MM.1S (cell line): ENCODE results near the gene CPN2.

Source experiments
- DNase-seq: peaks from one replicate; pipeline ENCODE4 v3.0.0-alpha.2; 2015
- H2AFZ ChIP-seq: fragments of 300-600 bp; sonication (generic); 2 replicates; pipeline ENCODE4 v1.6.0; 2016; ENCODE audit warnings: antibody characterized with exemption, low read length
- H3F3A ChIP-seq: fragments of 300-600 bp; sonication (generic); 2 replicates; pipeline ENCODE4 v1.6.1; 2016; ENCODE audit warnings: mild to moderate bottlenecking, antibody characterized with exemption, low read length, moderate library complexity, mixed read lengths; ENCODE audit not compliant: insufficient read depth
- H3K27ac ChIP-seq: fragments of 300-600 bp; sonication (generic); 2 replicates; pipeline ENCODE4 v1.5.1; 2016; ENCODE audit warnings: mild to moderate bottlenecking, low read length
- H3K27me3 ChIP-seq: fragments of 300-600 bp; sonication (generic); replicated peaks from 2 replicates; pipeline ENCODE4 v1.6.0; 2016; ENCODE audit warnings: low read length; ENCODE audit not compliant: insufficient read depth
- H3K36me3 ChIP-seq: fragments of 300-600 bp; sonication (generic); replicated peaks from 2 replicates; pipeline ENCODE4 v1.6.1; 2016; ENCODE audit warnings: mild to moderate bottlenecking, low read length, mixed read lengths; ENCODE audit not compliant: insufficient read depth
- H3K4me1 ChIP-seq: fragments of 300-600 bp; sonication (generic); 2 replicates; pipeline ENCODE4 v1.6.1; 2016; ENCODE audit warnings: low read length, mixed read lengths
- H3K4me2 ChIP-seq: fragments of 300-600 bp; sonication (generic); 2 replicates; pipeline ENCODE4 v1.6.0; 2016; ENCODE audit warnings: low read depth, low read length
- H3K4me3 ChIP-seq: fragments of 300-600 bp; sonication (generic); 2 replicates; pipeline ENCODE4 v1.5.1; 2016; ENCODE audit warnings: low read length, mixed read lengths
- H3K79me2 ChIP-seq: fragments of 300-600 bp; sonication (generic); 2 replicates; pipeline ENCODE4 v1.6.1; 2016; ENCODE audit warnings: mixed run types, low read length, mixed read lengths
- H3K9ac ChIP-seq: fragments of 300-600 bp; sonication (generic); 2 replicates; pipeline ENCODE4 v1.6.1; 2016; ENCODE audit warnings: low read length, mixed read lengths
- H3K9me2 ChIP-seq: fragments of 300-600 bp; sonication (generic); replicated peaks from 2 replicates; pipeline ENCODE4 v1.6.1; 2016; ENCODE audit warnings: mild to moderate bottlenecking, low read length, mixed read lengths; ENCODE audit not compliant: insufficient read depth
- H3K9me3 ChIP-seq: fragments of 300-600 bp; sonication (generic); replicated peaks from 2 replicates; pipeline ENCODE4 v1.6.1; 2016; ENCODE audit warnings: mild to moderate bottlenecking, low read length, mixed read lengths; ENCODE audit not compliant: insufficient read depth
- H4K20me1 ChIP-seq: fragments of 300-600 bp; sonication (generic); 2 replicates; pipeline ENCODE4 v1.6.1; 2016; ENCODE audit warnings: mild to moderate bottlenecking, low read length, moderate library complexity, mixed read lengths; ENCODE audit not compliant: insufficient read depth
- CTCF ChIP-seq: fragments of 300-600 bp; sonication (generic); IDR thresholded peaks from 2 replicates; pipeline ENCODE4 v1.5.1; 2016; ENCODE audit warnings: antibody characterized with exemption, low read length, mixed read lengths
- EZH2 ChIP-seq: fragments of 300-600 bp; sonication (generic); optimal IDR thresholded peaks from 2 replicates; pipeline ENCODE3; 2017; ENCODE audit warnings: low read depth, mild to moderate bottlenecking, antibody characterized with exemption, low read length, mixed read lengths
- EZH2phosphoT487 ChIP-seq: fragments of 300-600 bp; sonication (generic); IDR thresholded peaks from 2 replicates; pipeline ENCODE4 v1.6.1; 2018; ENCODE audit warnings: antibody characterized with exemption, low read length

Gene CPN2

GRCh38 chr3:194387276-194387675, 36.1 kb upstream of the CPN2 start:
- no peak for TF ChIP-seq EZH2
- no peak for TF ChIP-seq CTCF
- TF ChIP-seq EZH2phosphoT487, result no peak
- Histone ChIP-seq H3K27me3 (peaks cover 42% of the 10 kb centered on the region), H3K27ac (no peak overlapping the region), H3K4me3 (no peak overlapping the region), H3K36me3 (no peaks in the 10 kb centered on the region), H3K4me1 (no peaks in the 10 kb centered on the region), H3F3A (no peaks in the 10 kb centered on the region), H3K79me2 (no peaks in the 10 kb centered on the region), H3K4me2 (no peak overlapping the region), H2AFZ (no peak overlapping the region), H3K9me3 (no peaks in the 10 kb centered on the region), H4K20me1 (no peaks in the 10 kb centered on the region), H3K9ac (no peak overlapping the region), H3K9me2 (no peaks in the 10 kb centered on the region)
- DNase-seq, result no peak

GRCh38 chr3:194386648-194387047, 35.5 kb upstream of the CPN2 start:
- Histone ChIP-seq H3K27me3 (peaks cover 44% of the 10 kb centered on the region), H3K9me2 (no peaks in the 10 kb centered on the region), H3K9ac (no peak overlapping the region), H3K4me1 (no peaks in the 10 kb centered on the region), H3K27ac (no peak overlapping the region), H3K4me3 (no peak overlapping the region), H4K20me1 (no peaks in the 10 kb centered on the region), H2AFZ (no peak overlapping the region), H3K9me3 (no peaks in the 10 kb centered on the region), H3K36me3 (no peaks in the 10 kb centered on the region), H3K79me2 (no peaks in the 10 kb centered on the region), H3K4me2 (no peak overlapping the region), H3F3A (no peaks in the 10 kb centered on the region)
- no peak for TF ChIP-seq CTCF
- no peak for TF ChIP-seq EZH2
- TF ChIP-seq EZH2phosphoT487, result no peak
- no peak for DNase-seq

GRCh38 chr3:194386066-194386465, 34.9 kb upstream of the CPN2 start:
- no peak overlapping the region for H3K9ac ChIP-seq
- no peaks in the 10 kb centered on the region for H4K20me1 ChIP-seq
- H3K4me1 ChIP-seq, result no peaks in the 10 kb centered on the region
- no peak overlapping the region for H2AFZ ChIP-seq
- H3K4me3 ChIP-seq, result no peak overlapping the region
- H3K27ac ChIP-seq, result no peak overlapping the region
- TF ChIP-seq CTCF, result no peak
- TF ChIP-seq EZH2phosphoT487, result no peak
- TF ChIP-seq EZH2, result no peak
- H3K36me3 ChIP-seq, result no peaks in the 10 kb centered on the region
- no peak for DNase-seq
- no peaks in the 10 kb centered on the region for H3F3A ChIP-seq
- no peaks in the 10 kb centered on the region for H3K79me2 ChIP-seq
- H3K27me3 ChIP-seq, result peaks cover 45% of the 10 kb centered on the region
- H3K9me2 ChIP-seq, result no peaks in the 10 kb centered on the region
- H3K4me2 ChIP-seq, result no peak overlapping the region
- H3K9me3 ChIP-seq, result no peaks in the 10 kb centered on the region
